Measurements from ENCODE around the gene FKRP. TPM values are rescaled to one million over a fixed set of nuclear protein-coding genes. Genes with fewer than 3 reads are reported as not detected.

The FKRP gene
- total and polyA plus RNA-seq, 2 of the 13 experiments (the other 11 are each of a cell fraction or from before 2014, with no cell fraction given) = 7.3 to 9.8 TPM

DNA sequence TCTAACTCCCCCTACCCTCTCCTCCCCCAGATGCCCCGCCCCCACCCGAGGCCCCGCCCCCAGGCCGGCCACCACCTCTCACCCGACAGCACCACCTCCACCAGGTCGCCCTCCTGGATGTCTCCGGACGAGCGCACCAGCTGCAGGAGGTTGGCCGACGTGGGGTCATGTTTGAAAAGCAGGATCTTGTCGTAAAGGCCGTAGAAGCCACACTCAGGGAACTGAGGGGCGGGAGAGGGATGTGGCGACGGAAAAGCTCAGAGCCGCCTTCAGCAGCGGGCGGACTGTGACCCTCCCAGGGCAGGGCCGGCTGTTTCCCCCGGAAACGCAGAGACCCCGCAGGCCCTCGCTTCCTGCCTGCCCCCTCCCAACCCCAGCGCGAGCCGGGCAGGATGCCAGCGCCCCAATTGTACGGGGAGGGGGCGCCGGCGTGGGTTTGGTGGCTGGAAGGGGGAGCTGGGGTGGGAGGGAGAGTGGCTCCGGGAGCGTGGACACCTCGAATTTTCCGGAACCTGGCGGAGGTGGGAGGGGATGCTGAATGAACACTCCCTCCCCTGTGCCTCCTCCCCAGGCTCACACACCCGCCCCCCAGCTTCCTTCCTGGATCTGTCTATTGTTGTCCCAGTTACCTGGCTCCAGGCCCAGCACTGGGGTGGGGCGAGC, 31.9 kb upstream of the FKRP start (continued):
- TF ChIP-seq ZBTB1 (CRISPR knock-in tag; IDR thresholded peaks at IDR 0.05; ENCODE audit: borderline replicate concordance) (no peak), ZBTB42 (CRISPR knock-in tag; IDR thresholded peaks at IDR 0.05) (no peak), TBL1XR1 (IDR thresholded peaks at IDR 0.05; ENCODE audit: borderline replicate concordance, low read length, partially characterized antibody) (no peak), ZFP1 (CRISPR knock-in tag; IDR thresholded peaks at IDR 0.05) (0 out of 2 replicates have a peak, but pooled peaks have one; percentile 49), KDM5A (IDR thresholded peaks at IDR 0.05; ENCODE audit: borderline replicate concordance, low read length) (peak; percentile 71; the same call in 1 of the 2 replicates), ZBTB7B (CRISPR knock-in tag; IDR thresholded peaks at IDR 0.05) (peak; percentile 64; the same call in 1 of the 2 replicates), TSC22D2 (CRISPR knock-in tag; IDR thresholded peaks at IDR 0.05; ENCODE audit: borderline replicate concordance) (no peak; the same call in 1 of the 2 replicates), ZNF326 (CRISPR knock-in tag; IDR thresholded peaks at IDR 0.05; ENCODE audit: borderline replicate concordance) (0 out of 2 replicates have a peak, but pooled peaks have one; percentile 39), TOPORS (CRISPR knock-in tag; IDR thresholded peaks at IDR 0.05) (no peak), ZNF75D (CRISPR knock-in tag; IDR thresholded peaks at IDR 0.05; ENCODE audit: borderline replicate concordance) (no peak), POGZ (CRISPR knock-in tag; IDR thresholded peaks at IDR 0.05) (0 out of 2 replicates have a peak, but pooled peaks have one; percentile 39), REL (CRISPR knock-in tag; conservative IDR thresholded peaks at IDR 0.05) (no peak), ZKSCAN8 (CRISPR knock-in tag; IDR thresholded peaks at IDR 0.05; ENCODE audit: borderline replicate concordance) (no peak), FOXK1 (CRISPR knock-in tag; IDR thresholded peaks at IDR 0.05; ENCODE audit: borderline replicate concordance, low read depth) (peak; percentile 61; the same call in 1 of the 2 replicates)
- TF ChIP-seq, protein P1, sequence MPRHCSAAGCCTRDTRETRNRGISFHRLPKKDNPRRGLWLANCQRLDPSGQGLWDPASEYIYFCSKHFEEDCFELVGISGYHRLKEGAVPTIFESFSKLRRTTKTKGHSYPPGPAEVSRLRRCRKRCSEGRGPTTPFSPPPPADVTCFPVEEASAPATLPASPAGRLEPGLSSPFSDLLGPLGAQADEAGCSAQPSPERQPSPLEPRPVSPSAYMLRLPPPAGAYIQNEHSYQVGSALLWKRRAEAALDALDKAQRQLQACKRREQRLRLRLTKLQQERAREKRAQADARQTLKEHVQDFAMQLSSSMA (CRISPR knock-in tag; IDR thresholded peaks at IDR 0.05) = no peak
- TF ChIP-seq, protein P2, sequence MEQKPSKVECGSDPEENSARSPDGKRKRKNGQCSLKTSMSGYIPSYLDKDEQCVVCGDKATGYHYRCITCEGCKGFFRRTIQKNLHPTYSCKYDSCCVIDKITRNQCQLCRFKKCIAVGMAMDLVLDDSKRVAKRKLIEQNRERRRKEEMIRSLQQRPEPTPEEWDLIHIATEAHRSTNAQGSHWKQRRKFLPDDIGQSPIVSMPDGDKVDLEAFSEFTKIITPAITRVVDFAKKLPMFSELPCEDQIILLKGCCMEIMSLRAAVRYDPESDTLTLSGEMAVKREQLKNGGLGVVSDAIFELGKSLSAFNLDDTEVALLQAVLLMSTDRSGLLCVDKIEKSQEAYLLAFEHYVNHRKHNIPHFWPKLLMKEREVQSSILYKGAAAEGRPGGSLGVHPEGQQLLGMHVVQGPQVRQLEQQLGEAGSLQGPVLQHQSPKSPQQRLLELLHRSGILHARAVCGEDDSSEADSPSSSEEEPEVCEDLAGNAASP (CRISPR knock-in tag; IDR thresholded peaks at IDR 0.05; ENCODE audit: borderline replicate concordance) = no peak
- TF ChIP-seq, protein P3, sequence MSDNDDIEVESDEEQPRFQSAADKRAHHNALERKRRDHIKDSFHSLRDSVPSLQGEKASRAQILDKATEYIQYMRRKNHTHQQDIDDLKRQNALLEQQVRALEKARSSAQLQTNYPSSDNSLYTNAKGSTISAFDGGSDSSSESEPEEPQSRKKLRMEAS (IDR thresholded peaks at IDR 0.05) = no peak; the same call in 1 of the 2 replicates
- TF ChIP-seq, protein P4, sequence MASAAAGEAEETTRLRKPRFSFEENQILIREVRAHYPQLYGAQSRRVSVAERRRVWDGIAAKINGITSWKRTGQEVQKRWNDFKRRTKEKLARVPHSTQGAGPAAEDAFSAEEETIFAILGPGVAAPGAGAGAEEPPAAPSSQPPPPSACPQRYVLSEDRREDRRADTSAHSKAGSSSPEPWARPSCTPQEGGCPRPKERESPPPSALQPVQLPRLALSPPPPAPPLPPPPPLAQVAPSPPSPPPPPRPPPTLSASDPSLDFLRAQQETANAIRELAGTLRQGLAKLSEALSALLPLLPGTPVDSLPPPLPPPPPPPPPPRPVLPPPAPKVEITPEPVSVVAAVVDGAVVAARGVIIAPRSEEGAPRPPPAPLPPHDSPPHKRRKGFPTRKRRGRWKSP (CRISPR knock-in tag; IDR thresholded peaks at IDR 0.05) = no peak
- TF ChIP-seq, protein P5, sequence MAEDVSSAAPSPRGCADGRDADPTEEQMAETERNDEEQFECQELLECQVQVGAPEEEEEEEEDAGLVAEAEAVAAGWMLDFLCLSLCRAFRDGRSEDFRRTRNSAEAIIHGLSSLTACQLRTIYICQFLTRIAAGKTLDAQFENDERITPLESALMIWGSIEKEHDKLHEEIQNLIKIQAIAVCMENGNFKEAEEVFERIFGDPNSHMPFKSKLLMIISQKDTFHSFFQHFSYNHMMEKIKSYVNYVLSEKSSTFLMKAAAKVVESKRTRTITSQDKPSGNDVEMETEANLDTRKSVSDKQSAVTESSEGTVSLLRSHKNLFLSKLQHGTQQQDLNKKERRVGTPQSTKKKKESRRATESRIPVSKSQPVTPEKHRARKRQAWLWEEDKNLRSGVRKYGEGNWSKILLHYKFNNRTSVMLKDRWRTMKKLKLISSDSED (CRISPR knock-in tag; IDR thresholded peaks at IDR 0.05) = no peak
- TF ChIP-seq, protein P6, sequence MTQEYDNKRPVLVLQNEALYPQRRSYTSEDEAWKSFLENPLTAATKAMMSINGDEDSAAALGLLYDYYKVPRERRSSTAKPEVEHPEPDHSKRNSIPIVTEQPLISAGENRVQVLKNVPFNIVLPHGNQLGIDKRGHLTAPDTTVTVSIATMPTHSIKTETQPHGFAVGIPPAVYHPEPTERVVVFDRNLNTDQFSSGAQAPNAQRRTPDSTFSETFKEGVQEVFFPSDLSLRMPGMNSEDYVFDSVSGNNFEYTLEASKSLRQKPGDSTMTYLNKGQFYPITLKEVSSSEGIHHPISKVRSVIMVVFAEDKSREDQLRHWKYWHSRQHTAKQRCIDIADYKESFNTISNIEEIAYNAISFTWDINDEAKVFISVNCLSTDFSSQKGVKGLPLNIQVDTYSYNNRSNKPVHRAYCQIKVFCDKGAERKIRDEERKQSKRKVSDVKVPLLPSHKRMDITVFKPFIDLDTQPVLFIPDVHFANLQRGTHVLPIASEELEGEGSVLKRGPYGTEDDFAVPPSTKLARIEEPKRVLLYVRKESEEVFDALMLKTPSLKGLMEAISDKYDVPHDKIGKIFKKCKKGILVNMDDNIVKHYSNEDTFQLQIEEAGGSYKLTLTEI (CRISPR knock-in tag; conservative IDR thresholded peaks at IDR 0.05) = no peak
